ENCODE data around the gene AMBRA1.
A peak's percentile ranks its signal among the peaks of the same experiment; 100 is the strongest.

Gene AMBRA1

GRCh38 chr11:46426233-46426991 lies 167.4 kb downstream of the AMBRA1 start:
- DNase-seq, result no peak

- no peak for DNase-seq
These were observed 171.2 kb downstream of the AMBRA1 start for GRCh38 chr11:46422588-46422987.

- DNase-seq, result no peak
These were observed 172.5 kb downstream of the AMBRA1 start for GRCh38 chr11:46421257-46421880.

GRCh38 chr11:46420513-46420912 lies 173.3 kb downstream of the AMBRA1 start:
- no peak for DNase-seq

- DNase-seq, result no peak
These were observed 175.1 kb downstream of the AMBRA1 start for GRCh38 chr11:46418751-46419150.

- DNase-seq, result no peak
These were observed 176.1 kb downstream of the AMBRA1 start for GRCh38 chr11:46417711-46418110.

GRCh38 chr11:46414879-46415278 lies 178.9 kb downstream of the AMBRA1 start:
- peak; percentile 89 for DNase-seq

- peak; percentile 87 for DNase-seq
These were observed 179.4 kb downstream of the AMBRA1 start for GRCh38 chr11:46414466-46414796.

- peak; percentile 81 for DNase-seq
These were observed 179.9 kb downstream of the AMBRA1 start for GRCh38 chr11:46413760-46414465.

- no peak for DNase-seq
These were observed 183.8 kb downstream of the AMBRA1 start for GRCh38 chr11:46410021-46410420.

GRCh38 chr11:46408407-46408986 lies 185.3 kb downstream of the AMBRA1 start:
- DNase-seq, result no peak

- no peak for DNase-seq
These were observed 186.2 kb downstream of the AMBRA1 start for GRCh38 chr11:46407635-46408034.

GRCh38 chr11:46404476-46405017 lies 189.3 kb downstream of the AMBRA1 start:
- no peak for DNase-seq

- no peak for DNase-seq
These were observed 190.6 kb downstream of the AMBRA1 start for GRCh38 chr11:46402957-46403902.

- no peak for DNase-seq
These were observed 196.3 kb downstream of the AMBRA1 start for GRCh38 chr11:46397526-46397925.

GRCh38 chr11:46393759-46394158 lies 200.1 kb downstream of the AMBRA1 start:
- DNase-seq, result no peak

- no peak for DNase-seq
These were observed 200.6 kb downstream of the AMBRA1 start for GRCh38 chr11:46393231-46393616.

- DNase-seq, result peak; percentile 66
These were observed 201.2 kb downstream of the AMBRA1 start for GRCh38 chr11:46392421-46393230.

- DNase-seq, result peak; percentile 48
These were observed 202.0 kb downstream of the AMBRA1 start, which contains the start of gene CHRM4 for GRCh38 chr11:46391578-46392420. Gene CHRM4, minus strand, starts transcription at chr11:46391776. Its CDS starts 5,219 bp downstream, at chr11:46386557.

GRCh38 chr11:46391186-46391577 lies 202.6 kb downstream of the AMBRA1 start:
- no peak for DNase-seq
